GM21528 (cell line): Measurements from ENCODE around the gene YIPF3.

Experiments
- ATAC-seq: cut with Tn5 transposase; IDR thresholded peaks from one replicate; pipeline ENCODE4 v1.9.1; 2021; ENCODE audit warnings: mild to moderate bottlenecking, moderate library complexity; ENCODE audit not compliant: unreplicated experiment, low FRiP score

The YIPF3 gene

GRCh38 chr6:43493833-43494232, 22.9 kb downstream of the YIPF3 start:
- ATAC-seq = no peak

- no peak for ATAC-seq
Observed at GRCh38 chr6:43493230-43493629, 23.5 kb downstream of the YIPF3 start.

GRCh38 chr6:43492673-43493072, 24.1 kb downstream of the YIPF3 start:
- ATAC-seq = no peak

GRCh38 chr6:43491750-43492661, 24.7 kb downstream of the YIPF3 start:
- ATAC-seq = no peak

GRCh38 chr6:43490523-43490939, 26.2 kb downstream of the YIPF3 start:
- no peak for ATAC-seq

GRCh38 chr6:43489277-43490072, 27.3 kb downstream of the YIPF3 start:
- no peak for ATAC-seq

GRCh38 chr6:43488667-43489276, 28.0 kb downstream of the YIPF3 start:
- no peak for ATAC-seq

- ATAC-seq = no peak
Observed at GRCh38 chr6:43481591-43482236, 35.0 kb downstream of the YIPF3 start.

- no peak for ATAC-seq
Observed at GRCh38 chr6:43481075-43481474, 35.7 kb downstream of the YIPF3 start.

GRCh38 chr6:43478008-43478372, 38.7 kb downstream of the YIPF3 start:
- ATAC-seq = no peak

GRCh38 chr6:43477235-43478007, 39.3 kb downstream of the YIPF3 start, which contains the start of gene TJAP1:
TJAP1 (plus strand) TSS chr6:43477570; CDS start chr6:43499002, 21,432 bp downstream.
- peak; percentile 91 for ATAC-seq

- no peak for ATAC-seq
Observed at GRCh38 chr6:43476746-43477145, 40.0 kb downstream of the YIPF3 start.

- ATAC-seq = no peak
Observed at GRCh38 chr6:43475516-43475915, 41.2 kb downstream of the YIPF3 start.

- ATAC-seq = no peak
Observed at GRCh38 chr6:43472515-43472914, 44.2 kb downstream of the YIPF3 start.

- ATAC-seq = no peak
Observed at GRCh38 chr6:43471399-43471798, 45.3 kb downstream of the YIPF3 start.

- no peak for ATAC-seq
Observed at GRCh38 chr6:43469947-43470346, 46.8 kb downstream of the YIPF3 start.

GRCh38 chr6:43468748-43469681, 47.7 kb downstream of the YIPF3 start:
- ATAC-seq = no peak

GRCh38 chr6:43468240-43468639, 48.5 kb downstream of the YIPF3 start:
- no peak for ATAC-seq

GRCh38 chr6:43467752-43468151, 49.0 kb downstream of the YIPF3 start:
- no peak for ATAC-seq
